ENCODE data around the gene PSG4. TPM values are rescaled to one million over a fixed set of nuclear protein-coding genes. Genes with fewer than 3 reads are reported as not detected.
"Not testable (repeated sequence)": the region's sequence is repeated elsewhere in the genome, so short reads cannot be mapped to it uniquely, and the experiment has no call there.

Gene PSG4
- total and polyA plus RNA-seq, 2 experiments from 2014 or later: 0.26 TPM; not detected in 1

DNA sequence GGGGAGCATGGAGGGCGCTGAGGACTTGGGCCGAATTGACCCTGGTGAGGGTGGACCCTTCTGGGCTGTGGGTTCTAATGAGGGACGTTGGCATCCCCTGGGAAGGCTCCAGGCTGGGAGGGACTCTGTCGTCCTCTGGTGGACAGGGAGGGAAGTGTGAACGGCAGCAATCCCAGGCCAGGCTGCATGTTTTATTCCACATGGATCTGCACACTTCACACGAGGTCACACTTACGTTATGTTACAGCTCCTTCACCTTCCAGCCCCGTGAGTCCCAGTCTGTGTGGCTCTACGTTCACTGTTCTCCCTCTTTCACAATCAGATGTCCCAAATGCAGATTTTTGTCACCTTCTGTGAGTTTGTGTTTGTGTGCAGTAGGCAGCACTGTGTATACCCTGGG is 17.3 kb downstream of the PSG4 start:
- not testable (repeated sequence) for H3K27me3 ChIP-seq (ENCODE audit: insufficient read depth); H3K4me1 Mint-ChIP-seq; H3K9me2 ChIP-seq (ENCODE audit: insufficient read depth); H3K27ac Mint-ChIP-seq; ATAC-seq; H3K4me2 ChIP-seq; H3K36me3 ChIP-seq (ENCODE audit: insufficient read depth); H4K20me1 ChIP-seq (replicated peaks; ENCODE audit: insufficient read depth); H3K4me3 Mint-ChIP-seq; H3K4me3 ChIP-seq; H3K27me3 Mint-ChIP-seq (ENCODE audit: insufficient read depth, low read depth, poor library complexity); H3F3A ChIP-seq (replicated peaks; ENCODE audit: low read depth); H3K4me1 ChIP-seq (ENCODE audit: insufficient read depth); H2AFZ ChIP-seq; H3K79me2 ChIP-seq (replicated peaks; ENCODE audit: insufficient read depth); H3K27ac ChIP-seq (ENCODE audit: low read depth)
- DNase-seq (ENCODE audit: low spot score): peak; percentile 24
- TF ChIP-seq, protein P1, sequence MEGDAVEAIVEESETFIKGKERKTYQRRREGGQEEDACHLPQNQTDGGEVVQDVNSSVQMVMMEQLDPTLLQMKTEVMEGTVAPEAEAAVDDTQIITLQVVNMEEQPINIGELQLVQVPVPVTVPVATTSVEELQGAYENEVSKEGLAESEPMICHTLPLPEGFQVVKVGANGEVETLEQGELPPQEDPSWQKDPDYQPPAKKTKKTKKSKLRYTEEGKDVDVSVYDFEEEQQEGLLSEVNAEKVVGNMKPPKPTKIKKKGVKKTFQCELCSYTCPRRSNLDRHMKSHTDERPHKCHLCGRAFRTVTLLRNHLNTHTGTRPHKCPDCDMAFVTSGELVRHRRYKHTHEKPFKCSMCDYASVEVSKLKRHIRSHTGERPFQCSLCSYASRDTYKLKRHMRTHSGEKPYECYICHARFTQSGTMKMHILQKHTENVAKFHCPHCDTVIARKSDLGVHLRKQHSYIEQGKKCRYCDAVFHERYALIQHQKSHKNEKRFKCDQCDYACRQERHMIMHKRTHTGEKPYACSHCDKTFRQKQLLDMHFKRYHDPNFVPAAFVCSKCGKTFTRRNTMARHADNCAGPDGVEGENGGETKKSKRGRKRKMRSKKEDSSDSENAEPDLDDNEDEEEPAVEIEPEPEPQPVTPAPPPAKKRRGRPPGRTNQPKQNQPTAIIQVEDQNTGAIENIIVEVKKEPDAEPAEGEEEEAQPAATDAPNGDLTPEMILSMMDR (conservative IDR thresholded peaks at IDR 0.05; ENCODE audit: low read depth in 2 of 2): peak; percentile 47 to 73
- H3K36me3 Mint-ChIP-seq (ENCODE audit: low read depth): peaks cover 17% of the 10 kb centered on the region
- H3K9me3 Mint-ChIP-seq: peaks cover 93% of the 10 kb centered on the region

DNA sequence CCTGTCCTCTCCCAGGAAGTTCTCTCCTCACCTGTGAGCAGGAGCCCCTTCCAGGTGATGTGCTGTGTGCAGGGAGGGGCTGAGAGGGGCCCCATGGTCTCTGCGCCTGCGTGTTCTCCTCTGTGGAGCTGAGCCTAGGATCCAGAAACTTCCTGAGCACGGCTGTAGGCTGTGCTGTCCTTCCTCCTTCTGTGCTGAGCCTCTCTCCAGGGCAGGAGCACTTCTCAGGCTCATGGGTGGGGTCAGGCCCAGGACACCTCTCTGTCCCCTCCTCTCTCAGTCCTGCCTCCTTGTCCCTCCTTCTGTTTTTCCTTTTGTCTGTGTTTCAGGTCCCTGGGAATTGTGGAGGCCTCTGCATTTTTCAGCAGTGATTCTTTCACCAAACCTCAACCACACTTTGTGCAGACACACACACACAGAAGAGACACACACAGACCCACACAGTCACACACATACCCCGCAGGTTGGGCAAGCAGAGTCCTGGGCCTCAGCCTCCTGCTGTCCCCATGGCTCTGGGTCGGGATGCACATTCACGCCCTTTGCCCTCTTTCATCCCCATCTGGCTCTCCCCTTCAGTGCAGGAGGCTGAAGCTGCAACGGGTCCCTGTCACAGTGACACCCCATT is 19.0 kb downstream of the PSG4 start, which contains the start of gene PSG5:
Gene PSG5, minus strand, starts transcription at position 226 of the 625 bp plus-strand sequence. Its CDS starts 131 bp downstream, at position 95.
- H3F3A ChIP-seq (replicated peaks; ENCODE audit: low read depth); H3K9me2 ChIP-seq (ENCODE audit: insufficient read depth); H3K4me1 Mint-ChIP-seq; DNase-seq (ENCODE audit: low spot score); H3K4me1 ChIP-seq (ENCODE audit: insufficient read depth); H3K36me3 ChIP-seq (ENCODE audit: insufficient read depth); ATAC-seq; H3K4me3 ChIP-seq; H3K4me2 ChIP-seq; H3K27ac Mint-ChIP-seq; H3K79me2 ChIP-seq (replicated peaks; ENCODE audit: insufficient read depth); H3K27me3 ChIP-seq (ENCODE audit: insufficient read depth); H3K27me3 Mint-ChIP-seq (ENCODE audit: insufficient read depth, low read depth, poor library complexity); H4K20me1 ChIP-seq (replicated peaks; ENCODE audit: insufficient read depth); H2AFZ ChIP-seq; H3K4me3 Mint-ChIP-seq; H3K27ac ChIP-seq (ENCODE audit: low read depth): not testable (repeated sequence)
- Mint-ChIP-seq H3K36me3 (ENCODE audit: low read depth) (peaks cover 22% of the 10 kb centered on the region), H3K9me3 (peaks cover 94% of the 10 kb centered on the region)

DNA sequence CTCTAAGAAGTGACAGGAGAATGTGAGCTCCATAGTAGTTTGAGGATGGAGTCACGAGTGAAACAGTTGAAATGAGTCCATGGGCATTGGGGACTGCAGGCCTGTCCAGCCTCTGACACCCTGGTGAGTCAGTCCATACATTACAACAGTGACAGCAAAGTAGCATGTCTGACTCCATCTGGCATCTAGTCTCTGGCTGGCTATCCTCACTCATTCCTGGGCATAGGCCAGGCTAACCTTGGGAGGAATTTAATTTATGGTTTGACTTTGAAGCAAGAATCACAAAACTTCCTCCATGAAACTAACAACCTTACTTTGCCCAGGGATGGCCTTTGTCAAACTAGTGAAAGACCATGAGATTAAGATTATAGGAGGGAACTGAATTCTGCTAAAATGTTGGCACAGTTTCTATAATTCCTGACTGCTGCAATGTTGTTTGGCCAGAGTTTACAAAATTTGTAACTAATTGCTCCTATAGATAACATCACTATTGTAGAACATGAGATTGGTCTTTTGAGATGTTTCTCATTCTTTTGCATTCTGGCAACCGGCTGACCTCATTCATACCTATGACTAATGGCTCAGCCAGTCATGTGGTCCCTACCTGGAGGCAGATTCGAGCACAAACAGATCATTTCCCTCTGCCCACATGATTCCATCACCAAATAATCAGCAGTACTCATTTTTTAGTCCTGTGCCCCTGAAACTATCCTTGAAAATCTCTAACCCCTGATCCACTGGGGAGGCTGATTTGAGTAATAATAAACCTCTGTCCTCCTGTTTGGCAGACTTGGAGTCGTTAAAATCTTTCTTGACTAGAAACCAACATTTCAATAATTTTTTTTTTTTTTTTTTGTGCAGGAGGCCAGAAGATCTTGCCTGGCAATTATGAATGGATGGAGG is 23.3 kb downstream of the PSG4 start:
- not testable (repeated sequence) for ATAC-seq; H3K4me1 ChIP-seq (ENCODE audit: insufficient read depth); H3K27me3 Mint-ChIP-seq (ENCODE audit: insufficient read depth, low read depth, poor library complexity); H3K27ac Mint-ChIP-seq; H4K20me1 ChIP-seq (replicated peaks; ENCODE audit: insufficient read depth); H3K4me1 Mint-ChIP-seq; H3K27ac ChIP-seq (ENCODE audit: low read depth); H3K4me3 ChIP-seq; H3K4me2 ChIP-seq; H3K27me3 ChIP-seq (ENCODE audit: insufficient read depth); H3K79me2 ChIP-seq (replicated peaks; ENCODE audit: insufficient read depth); H3K9me2 ChIP-seq (ENCODE audit: insufficient read depth); H3K36me3 ChIP-seq (ENCODE audit: insufficient read depth); H3F3A ChIP-seq (replicated peaks; ENCODE audit: low read depth); DNase-seq (ENCODE audit: low spot score); H2AFZ ChIP-seq; H3K4me3 Mint-ChIP-seq
- H3K9me3 Mint-ChIP-seq: peaks cover 86% of the 10 kb centered on the region
- peaks cover 18% of the 10 kb centered on the region for H3K36me3 Mint-ChIP-seq (ENCODE audit: low read depth)

Data from GM23338 (cell line).